Muscle of leg (tissue), 11 donors: ENCODE data around the gene BMPER. TPM values are rescaled to one million over a fixed set of nuclear protein-coding genes. Genes with fewer than 3 reads are reported as not detected.

Experiments
- DNase-seq: peaks from one replicate; pipeline ENCODE4 v3.0.0; 2013
- H3K27ac ChIP-seq: one replicate; pipeline ENCODE4 v1.5.1; 2013; ENCODE audit warnings: mild to moderate bottlenecking, low read length, control low read depth
- H3K27me3 ChIP-seq: one replicate; pipeline ENCODE4 v1.6.1; 2013; ENCODE audit warnings: low read length; ENCODE audit not compliant: control insufficient read depth, insufficient read depth
- H3K36me3 ChIP-seq: one replicate; pipeline ENCODE4 v1.6.1; 2013; ENCODE audit warnings: low read length; ENCODE audit not compliant: control insufficient read depth, insufficient read depth
- H3K4me1 ChIP-seq: one replicate; pipeline ENCODE4 v1.6.1; 2013; ENCODE audit warnings: low read length; ENCODE audit not compliant: control insufficient read depth, insufficient read depth
- H3K4me3 ChIP-seq: one replicate; pipeline ENCODE4 v1.5.1; 2013; ENCODE audit warnings: low read length, control low read depth
- H3K9me3 ChIP-seq: replicated peaks from 2 replicates; pipeline ENCODE4 v1.6.1; 2013; ENCODE audit warnings: low read depth, low read length; ENCODE audit not compliant: control insufficient read depth
- WGBS: methylation state at CpG from one replicate; pipeline ENCODE4 v1.1.5; 2013; ENCODE audit warnings: missing lambda C conversion rate; ENCODE audit not compliant: insufficient coverage; 5-methylcytosine and 5-hydroxymethylcytosine counted together
- polyA plus RNA-seq, 8 donors: library from polyadenylated mRNA; unstranded; fragments of 120-200 nt; gene quantifications; one replicate each; pipeline versions ENCODE4 v1.2.1 to v1.2.3, GENCODE V29; 2013; ENCODE audit warnings: inconsistent platforms in 1 of 8, low replicate concordance in 1 of 8; ENCODE audit not compliant: insufficient read length in 8 of 8, insufficient read depth in 1 of 8
- total RNA-seq: library from RNA; stranded (reverse); fragments of 120-200 nt; gene quantifications from one replicate; pipeline ENCODE4 v1.2.4, GENCODE V29; 2013

The BMPER gene
- total and polyA plus RNA-seq, 9 donors, result 3.8 to 11.0 (median 7.3) TPM

DNA sequence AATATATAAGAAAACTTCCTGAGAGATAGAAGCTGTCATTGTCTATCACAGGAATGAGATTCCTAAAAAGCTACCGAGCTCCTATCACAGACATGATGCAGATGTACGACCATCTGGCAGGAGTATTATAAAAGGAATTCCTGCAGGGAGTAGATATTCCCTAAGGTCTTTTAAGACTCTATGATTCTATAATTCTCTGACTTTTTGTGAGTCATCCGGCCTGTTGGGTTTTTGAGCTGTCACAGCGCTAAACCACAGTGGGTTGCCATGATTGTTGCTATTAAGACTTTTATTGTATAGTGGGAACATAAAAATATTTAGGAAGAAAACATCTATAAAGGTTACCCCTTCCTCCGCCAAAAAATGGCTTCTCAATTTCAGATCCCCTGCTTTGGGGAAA is 223.4 kb downstream of the BMPER start:
- no peak for DNase-seq
- Histone ChIP-seq H3K4me1 (peaks cover 4% of the 10 kb centered on the region), H3K27me3 (no peaks in the 10 kb centered on the region), H3K9me3 (peaks cover 15% of the 10 kb centered on the region), H3K36me3 (no peaks in the 10 kb centered on the region), H3K4me3 (no peak overlapping the region), H3K27ac (no peak overlapping the region)
- WGBS, result no CpG with 5 or more reads among the region's 5 CpGs

DNA sequence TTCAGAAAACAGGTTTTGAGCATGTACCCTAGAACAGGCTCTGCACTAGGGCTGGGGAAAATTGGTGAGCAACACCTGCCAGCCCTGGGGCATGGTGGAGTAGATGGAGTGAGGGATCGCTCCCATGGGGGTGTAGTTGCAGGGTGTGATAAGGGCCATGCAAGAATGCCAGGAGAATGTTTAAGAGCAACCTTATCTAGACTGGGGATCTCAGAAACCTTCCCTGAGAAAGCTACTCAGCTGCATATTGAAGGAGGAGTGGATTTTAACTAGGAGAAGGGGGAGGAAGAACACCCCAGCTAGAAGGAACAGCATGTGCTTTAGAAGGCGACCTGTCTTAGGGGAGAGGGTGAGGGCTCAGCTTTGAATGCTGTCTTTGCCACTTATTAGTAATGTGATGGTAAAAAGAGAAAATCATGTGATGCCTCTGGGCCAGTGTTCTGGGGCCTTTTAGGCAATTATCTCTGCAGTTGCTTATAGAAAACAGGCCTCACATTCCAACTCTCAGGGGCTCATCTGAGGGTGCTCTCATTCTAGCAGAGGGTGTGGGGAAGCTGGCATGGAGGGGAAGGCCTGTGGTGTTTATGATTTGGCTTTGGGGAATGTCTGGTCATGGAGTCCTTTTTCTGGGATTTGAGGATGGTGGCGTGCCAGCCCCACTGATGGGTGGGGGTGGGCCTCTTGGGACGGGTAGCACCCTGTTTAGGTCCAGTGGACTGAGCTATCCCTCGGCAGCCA is 225.4 kb downstream of the BMPER start:
- no peak overlapping the region for H3K27ac ChIP-seq
- WGBS, result 76% methylated on average over 4 of the region's 5 CpGs
- DNase-seq, result no peak
- H3K27me3 ChIP-seq, result no peaks in the 10 kb centered on the region
- H3K4me3 ChIP-seq, result no peak overlapping the region
- H3K9me3 ChIP-seq, result peaks cover 3% of the 10 kb centered on the region
- no peaks in the 10 kb centered on the region for H3K36me3 ChIP-seq
- H3K4me1 ChIP-seq, result peaks cover 4% of the 10 kb centered on the region

DNA sequence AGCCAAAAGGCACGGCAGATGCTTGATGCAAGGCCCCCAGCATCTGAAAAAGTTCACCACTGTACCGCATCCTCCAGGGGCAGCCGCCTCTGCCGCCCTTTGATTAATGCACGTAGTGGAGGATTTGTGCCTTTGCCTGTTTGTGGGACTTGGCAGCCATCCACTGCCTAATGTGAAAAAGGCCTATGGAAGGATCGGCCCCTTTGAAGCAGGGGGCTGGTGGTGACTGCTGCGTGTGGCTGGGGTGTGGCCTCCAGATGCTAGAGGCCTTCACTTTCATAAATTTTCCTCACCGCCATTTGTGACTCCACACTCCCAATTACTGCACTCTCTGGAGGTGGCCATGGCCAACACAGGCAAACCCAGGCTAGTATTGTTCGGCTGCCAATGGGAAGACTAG is 226.0 kb downstream of the BMPER start:
- no peak for DNase-seq
- no peak overlapping the region for H3K4me3 ChIP-seq
- peaks cover 4% of the 10 kb centered on the region for H3K4me1 ChIP-seq
- no peaks in the 10 kb centered on the region for H3K9me3 ChIP-seq
- no peaks in the 10 kb centered on the region for H3K27me3 ChIP-seq
- no peak overlapping the region for H3K27ac ChIP-seq
- 82% methylated on average over 3 of the region's 9 CpGs for WGBS
- H3K36me3 ChIP-seq, result no peaks in the 10 kb centered on the region

GRCh38 chr7:34133356-34133982 is 228.1 kb downstream of the BMPER start:
- Histone ChIP-seq H3K4me1 (peaks cover 7% of the 10 kb centered on the region), H3K9me3 (no peaks in the 10 kb centered on the region), H3K27ac (no peak overlapping the region), H3K27me3 (no peaks in the 10 kb centered on the region), H3K36me3 (no peaks in the 10 kb centered on the region), H3K4me3 (no peak overlapping the region)
- peak; percentile 68 for DNase-seq
- WGBS, result 78% methylated on average over 8 of the region's 8 CpGs

GRCh38 chr7:34133983-34134782 is 228.8 kb downstream of the BMPER start:
- no peaks in the 10 kb centered on the region for H3K36me3 ChIP-seq
- H3K27ac ChIP-seq, result no peak overlapping the region
- 23% methylated on average over 5 of the region's 12 CpGs for WGBS
- H3K9me3 ChIP-seq, result no peaks in the 10 kb centered on the region
- peak; percentile 84 for DNase-seq
- H3K4me1 ChIP-seq, result peaks cover 4% of the 10 kb centered on the region
- no peaks in the 10 kb centered on the region for H3K27me3 ChIP-seq
- H3K4me3 ChIP-seq, result no peak overlapping the region

GRCh38 chr7:34135924-34136323 is 230.6 kb downstream of the BMPER start:
- DNase-seq, result no peak
- no peaks in the 10 kb centered on the region for H3K9me3 ChIP-seq
- no peak overlapping the region for H3K27ac ChIP-seq
- H3K4me3 ChIP-seq, result no peak overlapping the region
- H3K27me3 ChIP-seq, result no peaks in the 10 kb centered on the region
- WGBS, result 83% methylated on average over 1 of the region's 4 CpGs
- peaks cover 4% of the 10 kb centered on the region for H3K4me1 ChIP-seq
- H3K36me3 ChIP-seq, result no peaks in the 10 kb centered on the region

GRCh38 chr7:34136698-34137097 is 231.4 kb downstream of the BMPER start:
- Histone ChIP-seq H3K4me1 (peaks cover 3% of the 10 kb centered on the region), H3K27me3 (no peaks in the 10 kb centered on the region), H3K4me3 (no peak overlapping the region), H3K27ac (no peak overlapping the region), H3K36me3 (no peaks in the 10 kb centered on the region), H3K9me3 (no peaks in the 10 kb centered on the region)
- peak; percentile 46 for DNase-seq
- 63% methylated on average over 4 of the region's 5 CpGs for WGBS

DNA sequence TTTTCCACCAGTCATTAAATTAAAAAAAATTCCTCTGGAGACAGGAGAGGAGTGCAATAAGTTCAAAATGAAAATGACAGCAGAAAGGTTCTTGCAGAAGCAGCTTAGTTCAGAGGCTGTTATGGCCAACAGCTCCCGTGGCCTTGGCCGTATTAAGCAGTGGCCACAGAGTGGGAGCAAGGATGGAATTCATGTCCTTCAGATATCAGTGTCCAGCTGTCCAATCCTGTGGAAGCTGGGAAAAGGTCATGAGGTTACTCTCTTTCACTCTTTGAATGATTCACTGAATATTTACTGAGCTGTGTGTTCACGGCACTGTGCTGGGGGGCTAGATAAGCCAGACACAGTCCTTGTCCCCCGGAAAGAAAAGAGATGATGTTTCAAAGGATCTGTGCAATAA is 231.8 kb downstream of the BMPER start:
- DNase-seq, result no peak
- H3K27ac ChIP-seq, result no peak overlapping the region
- no peaks in the 10 kb centered on the region for H3K9me3 ChIP-seq
- H3K36me3 ChIP-seq, result no peaks in the 10 kb centered on the region
- H3K4me3 ChIP-seq, result no peak overlapping the region
- peaks cover 3% of the 10 kb centered on the region for H3K4me1 ChIP-seq
- H3K27me3 ChIP-seq, result no peaks in the 10 kb centered on the region
- 92% methylated on average over 2 of the region's 4 CpGs for WGBS

- Histone ChIP-seq H3K27me3 (no peaks in the 10 kb centered on the region), H3K27ac (no peak overlapping the region), H3K9me3 (no peaks in the 10 kb centered on the region), H3K36me3 (no peaks in the 10 kb centered on the region), H3K4me3 (no peak overlapping the region), H3K4me1 (peaks cover 3% of the 10 kb centered on the region)
- DNase-seq, result no peak
- WGBS, result 67% methylated on average over 1 of the region's 2 CpGs
Observed at GRCh38 chr7:34138483-34138882, 233.1 kb downstream of the BMPER start.

- Histone ChIP-seq H3K4me1 (peaks cover 3% of the 10 kb centered on the region), H3K27me3 (no peaks in the 10 kb centered on the region), H3K36me3 (no peaks in the 10 kb centered on the region), H3K9me3 (no peaks in the 10 kb centered on the region), H3K4me3 (no peak overlapping the region), H3K27ac (no peak overlapping the region)
- WGBS, result 92% methylated on average over 2 of the region's 3 CpGs
- no peak for DNase-seq
Observed at GRCh38 chr7:34139086-34139485, 233.7 kb downstream of the BMPER start.
